GM19099 (cell line): ENCODE results near the gene TTLL13.

Experiments used
- POLR2A ChIP-seq: IDR thresholded peaks from 3 replicates; pipeline ENCODE4 v1.6.1; 2011; ENCODE audit warnings: low read depth; ENCODE audit not compliant: insufficient read length; ENCODE audit errors: extremely low read depth

TTLL13 gene

DNA sequence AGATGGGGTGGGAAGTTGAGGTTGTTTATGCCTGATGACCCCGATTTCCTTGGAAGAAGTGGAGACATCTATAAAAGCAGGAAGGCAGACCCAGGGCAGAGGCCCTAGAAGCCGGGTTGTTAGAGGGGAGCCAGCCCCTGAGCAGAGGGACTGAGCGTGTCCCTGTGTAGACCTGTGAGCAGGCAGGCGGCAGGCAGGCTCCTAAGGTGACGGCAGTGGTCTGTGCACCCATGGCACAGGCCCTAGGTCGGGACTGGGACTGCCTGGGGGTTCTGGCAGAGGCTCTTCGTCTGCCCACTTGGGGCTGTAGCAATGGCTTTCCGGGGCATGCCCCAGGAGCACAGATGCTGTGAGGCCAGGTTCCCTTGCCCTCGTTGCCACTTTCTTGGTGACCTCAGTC lies 38.3 kb upstream of the TTLL13 start:
- no peak for TF ChIP-seq POLR2A

DNA sequence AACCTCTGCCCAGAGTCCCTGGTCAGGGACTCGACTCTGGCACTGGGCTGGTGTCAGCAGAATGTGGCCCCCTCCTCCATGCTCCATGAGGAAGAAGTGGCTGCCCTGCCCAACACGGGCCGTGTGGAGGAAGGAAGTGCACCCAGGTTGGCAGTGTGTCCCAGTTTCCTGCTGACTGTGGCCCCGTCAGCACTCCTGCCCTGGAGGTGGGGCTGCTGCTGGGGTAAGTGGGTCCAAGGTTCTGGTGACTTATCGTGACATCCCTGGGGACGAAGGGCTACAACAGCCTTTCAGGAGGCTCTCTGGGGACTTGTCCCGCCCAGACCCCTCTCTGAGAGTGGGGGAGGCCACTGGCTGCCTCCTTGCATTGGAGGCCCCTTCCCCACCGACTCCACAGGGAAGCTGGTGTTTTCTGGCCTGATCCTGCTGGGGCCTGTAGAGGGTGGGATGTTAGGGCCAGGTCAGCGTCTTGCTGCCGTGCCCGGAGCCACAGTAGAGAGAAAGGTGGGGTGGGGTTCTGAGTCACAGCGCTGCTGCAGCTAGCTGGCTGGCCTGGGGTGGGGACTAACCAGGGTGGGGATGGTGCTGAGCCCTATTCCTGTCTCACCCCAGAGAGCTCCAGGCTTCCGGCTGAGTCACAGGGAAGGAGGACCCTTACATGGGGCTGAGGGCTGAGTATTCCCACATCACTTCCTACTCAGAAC lies 37.8 kb upstream of the TTLL13 start:
- TF ChIP-seq POLR2A = no peak

DNA sequence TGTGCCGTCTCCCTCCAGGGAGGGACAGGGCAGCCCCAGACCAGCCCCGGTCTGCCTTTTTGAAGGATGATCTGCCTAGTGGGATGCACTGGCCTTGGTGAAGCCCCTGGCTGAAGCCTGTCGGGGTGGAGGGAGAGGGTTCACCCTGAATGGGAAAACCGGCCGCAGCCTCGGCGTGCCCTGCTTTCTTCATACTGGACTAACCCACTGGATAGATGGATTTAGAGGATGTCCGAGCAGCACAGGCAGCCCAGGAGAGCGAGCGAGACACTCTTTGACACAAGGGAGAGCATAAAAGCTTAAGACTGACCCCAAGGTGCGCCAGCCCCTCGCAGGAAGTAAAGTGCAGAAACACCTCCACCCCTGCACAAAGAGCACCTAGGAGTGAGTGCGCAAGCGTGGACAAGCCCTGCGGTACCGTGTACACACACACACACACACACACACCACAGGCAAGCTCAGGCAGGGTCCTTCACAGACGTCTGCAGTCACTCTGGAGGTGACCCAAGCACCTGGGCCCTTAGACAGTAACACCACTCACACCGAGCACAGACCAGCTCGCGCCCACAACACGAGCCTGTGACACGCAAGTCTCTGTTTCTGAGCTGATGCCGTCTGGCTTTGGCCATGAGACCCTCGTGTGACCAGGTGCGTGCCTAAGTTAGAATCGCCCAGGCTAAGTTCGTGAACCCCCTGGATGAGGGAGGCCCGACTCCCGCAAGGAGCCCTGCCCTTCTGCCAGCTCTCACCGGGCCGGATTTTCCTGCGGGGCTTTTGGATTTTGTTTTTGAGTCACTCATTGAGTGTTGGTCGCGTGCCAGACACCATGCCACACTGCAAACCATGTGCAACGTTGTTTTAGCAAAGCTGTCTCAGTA lies 36.9 kb upstream of the TTLL13 start:
- TF ChIP-seq POLR2A = no peak

- TF ChIP-seq POLR2A = no peak
Measured at GRCh38 chr15:90213122-90213817, 36.1 kb upstream of the TTLL13 start.

DNA sequence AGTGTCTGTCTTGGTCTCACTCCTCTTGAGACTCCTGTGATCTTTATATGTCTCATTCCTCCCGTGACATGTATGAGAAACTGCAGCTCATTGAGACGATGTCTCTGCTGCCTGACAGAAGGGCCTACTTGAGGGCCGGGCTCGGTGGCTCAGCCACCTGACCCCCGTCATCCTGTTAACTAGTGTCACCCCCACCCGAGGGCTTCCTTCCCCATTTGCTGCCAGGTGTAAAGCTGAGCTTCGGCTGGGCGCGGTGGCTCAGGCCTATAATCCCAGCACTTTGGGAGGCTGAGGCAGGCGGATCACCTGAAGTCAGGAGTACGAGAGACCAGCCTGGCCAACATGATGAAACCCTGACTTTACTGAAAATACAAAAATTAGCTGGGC lies 35.5 kb upstream of the TTLL13 start:
- no peak for TF ChIP-seq POLR2A

GRCh38 chr15:90214553-90215196 lies 34.7 kb upstream of the TTLL13 start:
- no peak for TF ChIP-seq POLR2A

GRCh38 chr15:90217671-90218394 lies 31.5 kb upstream of the TTLL13 start:
- no peak for TF ChIP-seq POLR2A

DNA sequence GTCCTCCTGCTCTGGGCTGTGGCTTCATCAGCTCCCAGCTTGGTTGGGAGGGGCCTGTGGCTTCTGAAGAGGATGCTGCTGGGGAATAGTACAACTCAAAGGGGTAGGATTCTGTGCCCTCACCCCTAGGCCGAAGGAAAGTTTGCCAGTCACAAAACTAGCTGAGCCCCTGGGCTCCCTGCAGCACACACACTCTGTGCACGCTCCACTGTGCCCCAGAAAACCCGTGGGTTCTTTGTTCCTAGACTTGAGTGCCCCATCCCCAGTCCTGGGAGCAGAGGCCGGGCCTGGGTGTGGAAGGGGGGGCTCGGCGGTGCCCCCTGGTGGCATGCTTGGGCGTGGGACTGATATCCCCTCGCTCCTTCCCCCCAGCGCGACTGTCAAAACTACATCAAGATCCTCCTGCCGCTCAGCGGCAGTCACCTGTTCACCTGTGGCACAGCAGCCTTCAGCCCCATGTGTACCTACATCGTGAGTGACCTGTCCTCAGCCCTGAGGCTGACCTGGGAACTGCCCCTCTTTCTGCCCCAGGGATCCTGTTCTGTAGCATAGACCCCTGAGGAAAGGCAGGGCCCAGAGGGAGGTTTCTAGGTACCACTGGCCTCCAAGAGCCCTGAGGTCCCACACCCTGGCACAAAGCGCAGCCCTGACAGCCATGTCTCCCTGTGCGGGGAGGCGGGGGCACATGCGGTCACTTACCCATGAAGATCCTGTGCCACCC lies 29.8 kb upstream of the TTLL13 start:
- TF ChIP-seq POLR2A = no peak

GRCh38 chr15:90221246-90221900 lies 28.0 kb upstream of the TTLL13 start:
- TF ChIP-seq POLR2A = no peak

GRCh38 chr15:90222547-90222946 lies 26.8 kb upstream of the TTLL13 start:
- no peak for TF ChIP-seq POLR2A

- no peak for TF ChIP-seq POLR2A
Measured at GRCh38 chr15:90223441-90224165, 25.8 kb upstream of the TTLL13 start.

DNA sequence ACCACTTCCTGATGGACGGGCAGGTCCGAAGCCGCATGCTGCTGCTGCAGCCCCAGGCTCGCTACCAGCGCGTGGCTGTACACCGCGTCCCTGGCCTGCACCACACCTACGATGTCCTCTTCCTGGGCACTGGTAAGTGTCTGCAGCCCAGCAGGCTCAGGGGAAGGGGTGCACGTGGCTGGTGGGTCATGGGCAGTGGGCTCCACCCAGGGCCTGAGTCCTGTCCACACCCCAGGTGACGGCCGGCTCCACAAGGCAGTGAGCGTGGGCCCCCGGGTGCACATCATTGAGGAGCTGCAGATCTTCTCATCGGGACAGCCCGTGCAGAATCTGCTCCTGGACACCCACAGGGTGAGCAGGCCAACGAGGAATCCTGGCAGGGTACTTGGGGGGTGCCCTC lies 24.3 kb upstream of the TTLL13 start:
- no peak for TF ChIP-seq POLR2A
